Measurements from ENCODE around the gene HERPUD2. TPM values are rescaled to one million over a fixed set of nuclear protein-coding genes. Genes with fewer than 3 reads are reported as not detected.

HERPUD2 gene
- total RNA-seq, 1 donor from 2014 or later, result 24.6 TPM

- DNase-seq (ENCODE audit: low read depth), result no peak
- no peak for TF ChIP-seq CTCF (conservative IDR thresholded peaks at IDR 0.05; ENCODE audit: low read depth, low read length)
- H3K4me3 ChIP-seq (ENCODE audit: low read depth, low read length), result no peak overlapping the region
Measured at GRCh38 chr7:35722054-35722849, 27.3 kb upstream of the HERPUD2 start.

- TF ChIP-seq CTCF (conservative IDR thresholded peaks at IDR 0.05; ENCODE audit: low read depth, low read length), result no peak
- DNase-seq (ENCODE audit: low read depth), result no peak
- H3K4me3 ChIP-seq (ENCODE audit: low read depth, low read length), result no peak overlapping the region
Measured at GRCh38 chr7:35721288-35721687, 26.4 kb upstream of the HERPUD2 start.

GRCh38 chr7:35720849-35721248, 25.9 kb upstream of the HERPUD2 start:
- DNase-seq (ENCODE audit: low read depth), result no peak
- no peak overlapping the region for H3K4me3 ChIP-seq (ENCODE audit: low read depth, low read length)
- no peak for TF ChIP-seq CTCF (conservative IDR thresholded peaks at IDR 0.05; ENCODE audit: low read depth, low read length)

GRCh38 chr7:35720032-35720431, 25.1 kb upstream of the HERPUD2 start:
- DNase-seq (ENCODE audit: low read depth), result no peak
- H3K4me3 ChIP-seq (ENCODE audit: low read depth, low read length), result no peak overlapping the region
- TF ChIP-seq CTCF (conservative IDR thresholded peaks at IDR 0.05; ENCODE audit: low read depth, low read length), result no peak

- no peak for DNase-seq (ENCODE audit: low read depth)
- no peak for TF ChIP-seq CTCF (conservative IDR thresholded peaks at IDR 0.05; ENCODE audit: low read depth, low read length)
- H3K4me3 ChIP-seq (ENCODE audit: low read depth, low read length), result no peak overlapping the region
Measured at GRCh38 chr7:35718047-35718446, 23.1 kb upstream of the HERPUD2 start.

GRCh38 chr7:35717516-35717915, 22.6 kb upstream of the HERPUD2 start:
- no peak for TF ChIP-seq CTCF (conservative IDR thresholded peaks at IDR 0.05; ENCODE audit: low read depth, low read length)
- DNase-seq (ENCODE audit: low read depth), result no peak
- H3K4me3 ChIP-seq (ENCODE audit: low read depth, low read length), result no peak overlapping the region

- DNase-seq (ENCODE audit: low read depth), result no peak
- TF ChIP-seq CTCF (conservative IDR thresholded peaks at IDR 0.05; ENCODE audit: low read depth, low read length), result no peak
- no peak overlapping the region for H3K4me3 ChIP-seq (ENCODE audit: low read depth, low read length)
Measured at GRCh38 chr7:35717013-35717412, 22.1 kb upstream of the HERPUD2 start.
